IPS-15b (cell line): ENCODE measurements around the gene PRMT7.

ENCODE experiments used
- H3K27me3 ChIP-seq: one replicate; pipeline ENCODE4 v1.6.1; 2013; ENCODE audit warnings: low read length; ENCODE audit not compliant: control insufficient read depth, insufficient read depth
- H3K36me3 ChIP-seq: one replicate; pipeline ENCODE4 v1.6.1; 2013; ENCODE audit warnings: low read length; ENCODE audit not compliant: control insufficient read depth, insufficient read depth
- H3K4me1 ChIP-seq: one replicate; pipeline ENCODE4 v1.6.1; 2013; ENCODE audit warnings: mild to moderate bottlenecking, low read length; ENCODE audit not compliant: control insufficient read depth, insufficient read depth
- H3K4me3 ChIP-seq: one replicate; pipeline ENCODE4 v1.5.1; 2013; ENCODE audit warnings: low read depth, low read length
- H3K9ac ChIP-seq: one replicate; pipeline ENCODE4 v1.6.1; 2013; ENCODE audit warnings: low read depth, mild to moderate bottlenecking, low read length
- H3K9me3 ChIP-seq: one replicate; pipeline ENCODE4 v1.6.1; 2013; ENCODE audit warnings: mild to moderate bottlenecking, low read length; ENCODE audit not compliant: control insufficient read depth, insufficient read depth

PRMT7 gene

GRCh38 chr16:68324780-68325357 is 14.1 kb downstream of the PRMT7 start:
- Histone ChIP-seq H3K9me3 (no peaks in the 10 kb centered on the region), H3K4me3 (no peak overlapping the region), H3K9ac (no peak overlapping the region), H3K4me1 (peaks cover 2% of the 10 kb centered on the region), H3K36me3 (peaks cover 13% of the 10 kb centered on the region), H3K27me3 (no peaks in the 10 kb centered on the region)

GRCh38 chr16:68328151-68328859 is 17.5 kb downstream of the PRMT7 start:
- peaks cover 17% of the 10 kb centered on the region for H3K36me3 ChIP-seq
- no peak overlapping the region for H3K9ac ChIP-seq
- no peaks in the 10 kb centered on the region for H3K27me3 ChIP-seq
- no peaks in the 10 kb centered on the region for H3K9me3 ChIP-seq
- H3K4me1 ChIP-seq, result peaks cover 2% of the 10 kb centered on the region
- H3K4me3 ChIP-seq, result no peak overlapping the region

GRCh38 chr16:68328860-68329390 is 18.1 kb downstream of the PRMT7 start:
- peaks cover 17% of the 10 kb centered on the region for H3K36me3 ChIP-seq
- H3K4me1 ChIP-seq, result peaks cover 2% of the 10 kb centered on the region
- H3K9ac ChIP-seq, result no peak overlapping the region

GRCh38 chr16:68331879-68332410 is 21.1 kb downstream of the PRMT7 start:
- H3K9me3 ChIP-seq, result no peaks in the 10 kb centered on the region
- H3K36me3 ChIP-seq, result peaks cover 7% of the 10 kb centered on the region
- H3K27me3 ChIP-seq, result no peaks in the 10 kb centered on the region
- H3K9ac ChIP-seq, result no peak overlapping the region
- no peak overlapping the region for H3K4me3 ChIP-seq
- H3K4me1 ChIP-seq, result peaks cover 2% of the 10 kb centered on the region

More at GRCh38 chr16:68328860-68329390, 18.1 kb downstream of the PRMT7 start:
- no peak overlapping the region for H3K4me3 ChIP-seq
- H3K9me3 ChIP-seq, result no peaks in the 10 kb centered on the region
- no peaks in the 10 kb centered on the region for H3K27me3 ChIP-seq

GRCh38 chr16:68332411-68333121 is 21.7 kb downstream of the PRMT7 start:
- Histone ChIP-seq H3K36me3 (peaks cover 11% of the 10 kb centered on the region), H3K27me3 (no peaks in the 10 kb centered on the region), H3K4me3 (no peak overlapping the region), H3K4me1 (peaks cover 2% of the 10 kb centered on the region), H3K9me3 (no peaks in the 10 kb centered on the region), H3K9ac (no peak overlapping the region)

GRCh38 chr16:68335175-68335574 is 24.4 kb downstream of the PRMT7 start:
- H3K27me3 ChIP-seq, result no peaks in the 10 kb centered on the region
- no peaks in the 10 kb centered on the region for H3K9me3 ChIP-seq
- no peaks in the 10 kb centered on the region for H3K4me1 ChIP-seq
- no peak overlapping the region for H3K4me3 ChIP-seq
- H3K9ac ChIP-seq, result no peak overlapping the region
- peaks cover 30% of the 10 kb centered on the region for H3K36me3 ChIP-seq

- no peaks in the 10 kb centered on the region for H3K9me3 ChIP-seq
Observed at GRCh38 chr16:68338326-68339119, 27.7 kb downstream of the PRMT7 start.

GRCh38 chr16:68339214-68339613 is 28.4 kb downstream of the PRMT7 start:
- no peak overlapping the region for H3K9ac ChIP-seq

More at GRCh38 chr16:68338326-68339119, 27.7 kb downstream of the PRMT7 start:
- no peaks in the 10 kb centered on the region for H3K4me1 ChIP-seq
- H3K27me3 ChIP-seq, result no peaks in the 10 kb centered on the region
- H3K9ac ChIP-seq, result no peak overlapping the region
- H3K4me3 ChIP-seq, result no peak overlapping the region
- H3K36me3 ChIP-seq, result peaks cover 32% of the 10 kb centered on the region

GRCh38 chr16:68342620-68343019 is 31.8 kb downstream of the PRMT7 start:
- Histone ChIP-seq H3K27me3 (no peaks in the 10 kb centered on the region), H3K4me3 (no peak overlapping the region), H3K36me3 (peaks cover 39% of the 10 kb centered on the region), H3K9ac (no peak overlapping the region), H3K9me3 (no peaks in the 10 kb centered on the region), H3K4me1 (no peaks in the 10 kb centered on the region)

More at GRCh38 chr16:68339214-68339613, 28.4 kb downstream of the PRMT7 start:
- no peak overlapping the region for H3K4me3 ChIP-seq
- no peaks in the 10 kb centered on the region for H3K4me1 ChIP-seq
- no peaks in the 10 kb centered on the region for H3K9me3 ChIP-seq
- H3K27me3 ChIP-seq, result no peaks in the 10 kb centered on the region
- peaks cover 32% of the 10 kb centered on the region for H3K36me3 ChIP-seq

- Histone ChIP-seq H3K27me3 (no peaks in the 10 kb centered on the region), H3K4me3 (no peak overlapping the region), H3K36me3 (peaks cover 35% of the 10 kb centered on the region), H3K9me3 (no peaks in the 10 kb centered on the region), H3K9ac (no peak overlapping the region), H3K4me1 (no peaks in the 10 kb centered on the region)
Observed at GRCh38 chr16:68343137-68343536, 32.3 kb downstream of the PRMT7 start.

GRCh38 chr16:68344252-68344651 is 33.4 kb downstream of the PRMT7 start:
- Histone ChIP-seq H3K9me3 (no peaks in the 10 kb centered on the region), H3K27me3 (no peaks in the 10 kb centered on the region), H3K9ac (no peak overlapping the region), H3K4me3 (no peak overlapping the region), H3K36me3 (peaks cover 27% of the 10 kb centered on the region), H3K4me1 (no peaks in the 10 kb centered on the region)
